Stimulated activated CD4-positive, alpha-beta T cell treated with anti-CD3 and anti-CD28 coated beads, Interleukin-2, amount 100 ng/mL, for 4 hours (primary cell): ENCODE results near the gene TTBK2.
"Not testable (repeated sequence)": the region's sequence is repeated elsewhere in the genome, so short reads cannot be mapped to it uniquely, and the experiment has no call there.

Experiments used
- DNase-seq: peaks from one replicate; pipeline ENCODE4 v3.0.0-alpha.2; 2020; ENCODE audit warnings: low read depth

The TTBK2 gene

DNA sequence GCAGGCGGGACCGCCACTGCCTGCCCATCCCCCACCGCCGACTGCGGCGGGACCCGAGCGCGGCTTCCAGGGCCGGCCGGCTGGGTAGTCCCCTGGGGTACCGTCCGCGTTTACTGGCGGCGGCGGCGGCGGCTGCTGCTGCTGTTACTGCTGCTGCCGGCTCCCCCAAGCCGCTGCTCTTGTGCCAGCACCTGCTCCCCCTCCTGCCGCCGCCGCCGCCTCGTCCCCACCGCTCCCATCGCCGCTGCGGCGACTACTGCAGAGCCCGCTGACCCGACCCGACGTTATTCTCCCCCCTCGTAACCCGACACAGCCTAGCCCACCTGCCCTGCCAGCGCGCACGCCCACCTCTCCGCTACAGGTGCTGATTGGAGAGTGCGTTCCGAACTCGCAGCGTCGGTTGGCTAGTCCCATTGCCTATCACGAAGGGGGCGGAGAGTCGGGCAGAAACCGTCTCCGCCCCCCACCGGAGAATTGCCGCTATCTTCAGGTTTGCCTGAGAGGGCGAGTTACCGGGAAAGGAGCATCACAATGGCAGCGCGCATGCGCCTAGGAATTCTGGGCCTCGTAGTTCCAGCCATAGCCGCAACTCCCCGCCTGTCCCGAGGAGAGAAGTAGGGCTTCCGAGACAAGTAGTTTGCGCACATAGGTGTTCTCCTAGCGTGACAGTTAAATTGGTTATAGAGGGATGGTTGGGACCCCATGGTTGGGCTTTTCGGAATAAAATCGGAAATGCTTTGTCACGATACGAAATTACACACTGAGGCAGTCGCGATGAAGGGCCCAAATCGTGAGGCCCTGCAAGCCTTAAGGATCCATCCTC lies at the start of gene TTBK2:
Gene TTBK2 (minus strand): TSS at position 260 of the 823 bp plus-strand sequence. CDS start 42,161 bp downstream, outside the sequence.
- DNase-seq = peak; percentile 98

DNA sequence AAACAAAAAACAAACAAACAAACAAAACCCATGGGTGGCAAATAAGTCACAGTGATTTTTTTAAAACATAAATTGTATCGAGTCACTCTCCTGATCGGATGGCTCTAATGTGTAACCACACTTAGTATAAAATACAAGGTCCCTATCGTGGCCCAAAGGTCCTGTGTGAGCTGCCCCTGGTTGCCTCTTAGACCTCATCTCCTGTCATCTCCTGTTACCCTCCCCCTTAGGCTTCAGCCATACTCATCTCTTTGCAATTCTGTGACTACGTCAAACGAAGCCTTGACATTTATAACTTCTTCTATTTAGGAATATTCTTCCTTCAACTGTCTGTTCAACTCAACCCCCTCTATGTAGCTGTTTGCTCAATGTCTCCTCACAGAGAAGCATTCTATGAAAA lies 43.9 kb upstream of the TTBK2 start:
- DNase-seq = no peak

DNA sequence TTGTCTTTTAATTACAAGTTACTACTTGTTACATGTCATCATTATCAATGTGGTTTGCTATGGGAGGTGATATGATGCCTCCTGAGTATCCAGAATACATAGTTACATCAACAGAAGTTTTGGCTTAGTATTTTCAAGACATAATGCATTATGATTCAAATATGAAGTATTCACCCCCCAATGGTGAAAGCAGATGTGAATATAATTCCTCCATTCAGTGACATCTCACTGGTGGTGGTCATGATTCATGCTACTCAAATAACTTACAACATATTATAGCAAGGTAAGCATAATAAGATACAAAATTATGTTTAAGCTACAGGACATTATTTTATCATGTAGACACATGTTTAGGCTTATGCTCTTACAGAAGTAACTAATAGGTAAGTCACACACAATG lies 34.9 kb upstream of the TTBK2 start:
- no peak for DNase-seq

DNA sequence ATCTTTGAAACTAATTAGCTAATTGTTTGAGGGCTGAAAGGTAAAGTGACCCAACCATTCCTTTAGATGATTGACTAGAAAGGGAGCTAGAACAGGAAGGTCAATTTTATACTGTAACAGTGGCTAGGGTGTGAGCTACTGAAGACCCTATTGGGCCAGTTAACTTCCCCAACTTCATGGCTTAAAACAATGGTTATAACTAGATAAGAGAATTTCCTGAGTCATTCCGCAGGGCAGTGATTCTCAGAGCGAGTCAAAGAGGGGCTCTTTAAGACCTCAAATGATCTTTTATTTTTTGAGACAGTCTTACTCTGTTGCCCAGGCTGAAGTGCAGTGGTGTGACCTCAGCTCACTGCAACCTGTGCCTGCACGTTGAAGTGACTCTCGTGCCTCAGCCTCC lies 33.7 kb upstream of the TTBK2 start:
- no peak for DNase-seq

DNA sequence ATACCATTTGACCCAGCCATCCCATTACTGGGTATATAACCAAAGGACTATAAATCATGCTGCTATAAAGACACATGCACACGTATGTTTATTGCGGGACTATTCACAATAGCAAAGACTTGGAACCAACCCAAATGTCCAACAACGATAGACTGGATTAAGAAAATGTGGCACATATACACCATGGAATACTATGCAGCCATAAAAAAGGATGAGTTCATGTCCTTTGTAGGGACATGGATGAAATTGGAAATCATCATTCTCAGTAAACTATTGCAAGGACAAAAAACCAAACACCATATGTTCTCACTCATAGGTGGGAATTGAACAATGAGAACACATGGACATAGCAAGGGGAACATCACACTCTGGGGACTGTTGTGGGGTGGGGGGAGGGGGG lies 28.3 kb upstream of the TTBK2 start:
- not testable (repeated sequence) for DNase-seq

DNA sequence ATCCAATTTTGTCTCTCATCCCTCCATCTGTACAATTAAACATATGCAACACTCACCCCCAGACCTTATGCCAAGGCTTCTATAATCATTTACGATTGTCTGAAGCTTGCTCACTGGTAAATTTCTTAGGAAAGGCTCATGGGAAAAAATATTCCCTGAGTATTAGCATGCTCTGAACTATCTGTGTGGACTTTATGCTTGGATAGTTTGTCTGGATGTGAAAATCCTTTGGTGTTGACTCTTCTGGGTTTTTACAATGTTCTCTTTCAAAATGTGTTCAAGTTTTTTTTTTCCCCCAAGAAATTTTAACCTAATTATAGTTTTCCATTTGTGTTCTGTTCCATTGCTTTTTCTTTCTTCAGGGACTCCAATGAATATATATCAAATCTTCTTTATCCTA lies 19.9 kb upstream of the TTBK2 start:
- no peak for DNase-seq

DNA sequence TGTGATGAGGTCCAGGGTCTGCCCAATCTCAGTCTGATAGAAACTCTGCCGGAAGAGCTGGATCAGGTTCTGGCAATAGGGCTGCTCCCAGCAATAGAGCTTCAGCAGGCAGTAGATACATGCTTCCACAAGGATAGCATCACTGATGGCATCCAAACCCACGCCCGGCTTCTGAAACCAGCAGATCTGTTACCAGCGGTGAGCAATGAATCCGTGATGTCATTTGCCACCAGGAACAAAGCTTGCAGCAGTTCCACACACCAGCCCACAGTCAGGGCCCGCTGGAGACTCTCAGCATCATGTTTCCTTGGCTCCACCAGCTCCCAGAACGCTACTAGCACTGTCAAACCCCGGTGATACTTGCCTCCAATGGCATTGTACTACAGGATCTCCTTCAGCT lies 19.3 kb upstream of the TTBK2 start:
- DNase-seq = no peak

DNA sequence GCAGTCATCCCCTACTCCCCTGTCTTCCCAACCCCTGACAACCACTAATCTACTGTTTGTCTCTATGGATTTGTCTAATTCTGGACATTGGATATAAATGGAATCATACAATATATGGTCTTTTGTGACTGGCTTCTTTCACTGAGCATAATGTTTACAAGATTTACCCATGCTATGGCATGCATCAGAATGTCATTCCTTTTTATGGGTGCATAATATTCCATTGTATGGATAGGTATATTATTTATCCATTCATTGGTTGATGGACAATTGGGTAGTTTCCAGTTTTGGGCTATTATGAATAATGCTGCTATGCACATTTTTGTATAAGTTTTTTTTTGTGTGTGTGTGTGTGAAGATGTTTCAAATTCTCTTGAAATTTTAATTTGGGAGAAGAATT lies 16.6 kb upstream of the TTBK2 start:
- no peak for DNase-seq

DNA sequence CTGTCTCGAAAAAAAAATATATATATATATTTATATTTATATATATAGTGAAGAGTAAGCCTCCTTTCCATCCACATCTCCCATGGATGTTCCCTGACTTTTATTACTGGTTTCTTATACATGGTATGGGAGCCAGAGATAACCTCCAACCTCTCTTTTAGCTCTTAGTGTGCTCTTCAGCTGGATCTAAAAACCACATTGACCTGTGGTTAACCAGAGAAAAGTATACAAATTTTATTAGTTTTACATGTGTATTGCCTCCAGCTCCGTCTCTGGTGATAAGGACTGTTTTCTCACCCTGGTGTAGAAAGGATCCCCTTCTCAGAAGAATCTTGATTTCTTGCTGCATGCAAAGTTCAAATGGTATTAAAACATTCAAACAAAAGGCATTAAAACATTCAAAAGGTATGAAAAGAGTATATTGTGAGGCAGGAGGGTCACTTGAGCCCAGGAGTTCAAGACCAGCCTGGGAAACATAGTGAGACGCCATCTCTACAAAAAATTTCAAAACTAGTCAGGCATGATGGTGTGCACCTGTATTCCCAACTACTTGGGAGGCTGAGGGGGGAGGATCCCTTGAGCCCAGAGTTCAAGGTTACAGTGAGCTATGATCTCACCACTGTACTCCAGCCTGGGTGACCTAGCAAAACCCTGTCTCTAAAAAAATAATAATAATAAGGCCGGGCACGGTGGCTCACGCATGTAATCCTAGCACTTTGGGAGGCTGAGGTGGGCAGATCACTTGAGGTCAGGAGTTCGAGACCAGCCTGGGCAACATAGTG lies 13.5 kb upstream of the TTBK2 start:
- DNase-seq = no peak

DNA sequence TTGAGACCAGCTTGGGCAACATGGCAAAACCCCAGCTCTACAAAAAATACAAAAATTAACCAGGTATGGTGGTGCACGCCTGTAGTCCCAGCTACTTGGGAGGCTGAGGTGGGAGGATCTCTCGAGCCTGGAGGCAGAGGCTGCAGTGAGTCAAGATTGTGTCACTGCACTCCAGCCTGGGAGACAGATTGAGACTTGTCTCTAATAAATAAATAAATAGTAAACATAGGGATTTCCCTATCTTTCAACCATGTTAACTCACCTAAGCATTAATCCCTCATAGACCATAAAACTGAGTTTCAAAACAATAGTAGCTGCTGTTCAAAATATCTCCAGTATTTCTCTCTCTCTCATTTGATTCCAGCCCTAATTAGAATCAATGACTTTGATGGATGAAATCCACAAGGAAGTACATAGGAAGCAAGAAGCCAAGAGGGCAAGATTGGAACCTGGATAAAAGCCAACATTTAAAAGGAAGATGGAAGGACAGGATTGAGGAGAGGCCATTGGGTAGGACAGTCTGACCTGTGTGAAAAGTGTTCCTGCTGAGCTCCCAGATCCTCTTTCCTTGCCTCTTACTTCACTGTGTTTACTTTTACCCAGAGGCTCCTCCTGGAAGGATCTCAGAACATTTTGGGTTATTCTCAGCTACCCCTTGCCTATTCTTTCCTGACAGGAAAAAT lies 12.4 kb upstream of the TTBK2 start:
- no peak for DNase-seq

DNA sequence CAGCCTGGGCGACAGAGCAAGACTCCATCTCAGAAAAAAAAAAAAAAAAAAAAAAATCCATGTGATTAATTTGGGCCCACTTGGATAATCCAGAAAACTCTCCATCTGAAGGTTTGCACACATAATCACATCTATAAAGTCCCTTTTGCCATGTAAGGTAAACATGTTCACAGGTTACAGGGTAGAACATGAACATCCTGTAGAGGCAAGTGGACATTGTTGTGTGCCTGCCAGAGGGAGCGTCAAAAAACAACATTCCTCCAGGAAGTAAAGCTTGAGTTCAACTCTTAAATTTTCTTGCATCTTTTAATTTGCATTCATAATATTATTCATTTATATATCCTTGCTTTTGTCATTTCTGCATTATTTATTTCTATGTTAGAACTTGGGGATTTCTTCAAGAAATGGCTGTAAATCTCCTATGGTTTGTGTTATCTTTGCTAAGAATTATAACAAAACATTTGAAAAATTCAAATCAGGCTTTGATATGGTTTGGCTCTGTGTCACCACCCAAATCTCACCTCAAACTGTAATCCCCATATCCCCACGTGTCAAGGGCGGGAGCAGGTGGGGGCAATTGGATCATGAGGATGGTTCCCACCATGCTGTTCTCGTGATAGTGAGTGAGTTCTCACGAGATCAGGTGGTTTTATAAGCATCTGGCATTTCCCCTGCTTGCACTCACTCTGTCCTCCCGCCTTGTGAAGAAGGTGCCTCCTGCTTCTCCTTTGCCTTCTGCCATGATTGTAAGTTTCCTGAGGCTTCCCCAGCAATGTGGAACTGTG lies 11.3 kb upstream of the TTBK2 start:
- DNase-seq = no peak

DNA sequence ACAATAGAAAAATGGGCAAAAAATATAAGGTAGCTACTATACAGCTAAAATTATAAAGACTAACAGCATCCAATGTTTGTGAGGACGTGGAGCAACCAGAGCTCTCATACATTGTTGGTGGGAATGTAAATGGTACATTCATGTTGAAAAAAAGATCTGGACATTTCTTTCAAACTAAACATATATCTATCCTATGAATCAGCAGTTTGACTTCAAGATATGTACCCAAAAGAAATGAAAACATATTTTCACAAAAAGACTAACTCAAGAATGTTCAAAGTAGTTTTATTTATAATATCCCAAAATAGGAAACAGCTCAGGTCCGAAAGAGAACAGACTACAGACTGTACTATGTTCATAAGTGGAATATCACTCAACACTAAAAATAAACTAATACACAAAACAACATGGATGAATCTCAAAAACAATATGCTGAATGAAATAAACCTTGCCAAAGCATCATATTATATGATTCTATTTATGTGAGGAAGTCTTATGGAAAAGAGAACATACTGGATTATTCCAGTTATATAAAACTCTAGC lies 8.8 kb upstream of the TTBK2 start:
- no peak for DNase-seq

DNA sequence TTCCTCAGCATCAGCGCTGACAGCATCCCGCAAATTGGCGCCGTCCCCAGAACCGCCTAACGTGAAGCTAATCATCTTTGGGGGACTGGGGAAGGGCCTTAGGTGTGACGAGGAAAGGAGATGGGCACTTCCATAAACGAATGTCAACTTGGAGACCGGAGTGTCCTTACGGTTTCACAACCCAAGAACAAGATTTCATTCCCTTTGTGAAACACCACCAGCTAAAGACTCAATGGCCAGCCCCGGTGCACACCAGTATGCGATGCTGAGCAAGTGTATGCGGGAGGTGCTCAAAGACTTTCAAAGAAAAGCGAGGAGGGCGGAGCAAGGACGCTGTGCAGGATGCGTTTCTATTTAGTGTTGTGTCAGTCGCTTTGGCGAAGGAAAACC lies 759 bp upstream of the TTBK2 start:
- peak; percentile 24 for DNase-seq

DNA sequence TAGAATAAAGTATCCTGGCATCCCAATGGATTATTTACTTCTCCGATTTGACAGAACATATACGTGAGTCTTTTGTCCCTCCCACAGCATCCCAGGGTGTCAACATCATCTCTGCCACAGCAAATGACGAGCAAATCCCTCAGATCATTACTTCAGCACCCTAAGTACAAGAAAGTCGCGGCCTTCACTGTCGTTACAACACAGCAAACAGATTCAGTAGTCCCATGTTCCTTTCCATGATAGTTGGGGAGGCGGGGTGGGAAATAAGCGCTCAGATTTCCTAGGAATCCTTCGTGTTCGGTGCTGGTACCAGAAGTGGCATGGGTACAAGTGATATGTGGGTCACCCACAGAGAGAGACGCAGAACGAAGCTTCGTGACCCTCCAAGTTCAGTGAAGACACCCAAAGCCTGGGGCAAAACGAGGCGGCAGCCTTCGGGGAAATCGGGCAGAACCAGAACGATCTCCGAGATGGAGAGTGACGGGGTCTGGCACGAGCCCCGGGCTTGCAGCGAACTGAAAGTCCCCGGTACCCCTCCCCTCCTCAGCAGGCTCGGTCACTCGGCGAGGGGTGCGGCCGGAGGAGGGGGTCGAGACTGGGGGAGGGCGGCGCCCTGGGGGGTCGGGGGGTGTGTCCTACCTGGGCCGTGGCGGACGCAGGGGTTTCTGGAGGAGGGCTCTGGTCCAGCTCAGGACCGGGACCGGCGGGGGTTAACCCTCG lies 619 bp downstream of the TTBK2 start:
- peak; percentile 11 for DNase-seq

DNA sequence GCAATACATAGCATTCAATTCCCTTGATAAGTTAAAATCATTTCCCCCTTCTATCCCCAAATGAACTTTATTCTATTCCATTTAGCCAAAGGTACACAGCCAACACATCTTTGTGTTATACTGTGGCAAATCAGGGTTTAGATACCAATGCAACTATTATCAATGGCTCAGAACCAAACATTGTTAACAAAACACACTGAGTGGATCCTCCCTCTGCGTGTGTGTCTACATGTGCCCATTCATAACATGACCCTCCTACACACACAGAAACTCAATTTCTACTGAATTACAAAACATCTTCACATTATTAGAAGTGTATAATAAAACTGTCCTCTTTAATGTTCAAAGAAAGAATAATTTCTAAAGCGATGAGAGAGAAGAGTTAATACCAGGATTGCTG lies 1.3 kb downstream of the TTBK2 start:
- DNase-seq = no peak

DNA sequence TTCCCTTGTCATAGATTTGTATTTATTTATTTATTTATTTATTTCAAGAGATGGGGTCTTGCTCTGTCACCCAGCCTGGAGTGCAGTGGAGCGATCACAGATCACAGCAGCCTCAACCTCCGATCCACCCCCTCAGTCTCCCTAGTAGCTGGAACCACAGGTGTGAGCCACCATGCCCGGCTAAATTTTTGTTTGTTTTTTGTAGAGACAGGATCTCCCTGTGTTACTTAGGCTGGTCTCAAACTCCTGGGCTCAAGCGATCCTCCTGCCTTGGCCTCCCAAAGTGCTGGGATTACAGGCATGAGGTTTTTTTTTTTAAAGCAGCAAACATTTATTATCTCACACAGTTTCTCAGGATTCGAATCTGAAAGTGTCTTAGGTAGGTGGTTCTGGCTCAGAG lies 2.5 kb downstream of the TTBK2 start:
- DNase-seq = no peak

DNA sequence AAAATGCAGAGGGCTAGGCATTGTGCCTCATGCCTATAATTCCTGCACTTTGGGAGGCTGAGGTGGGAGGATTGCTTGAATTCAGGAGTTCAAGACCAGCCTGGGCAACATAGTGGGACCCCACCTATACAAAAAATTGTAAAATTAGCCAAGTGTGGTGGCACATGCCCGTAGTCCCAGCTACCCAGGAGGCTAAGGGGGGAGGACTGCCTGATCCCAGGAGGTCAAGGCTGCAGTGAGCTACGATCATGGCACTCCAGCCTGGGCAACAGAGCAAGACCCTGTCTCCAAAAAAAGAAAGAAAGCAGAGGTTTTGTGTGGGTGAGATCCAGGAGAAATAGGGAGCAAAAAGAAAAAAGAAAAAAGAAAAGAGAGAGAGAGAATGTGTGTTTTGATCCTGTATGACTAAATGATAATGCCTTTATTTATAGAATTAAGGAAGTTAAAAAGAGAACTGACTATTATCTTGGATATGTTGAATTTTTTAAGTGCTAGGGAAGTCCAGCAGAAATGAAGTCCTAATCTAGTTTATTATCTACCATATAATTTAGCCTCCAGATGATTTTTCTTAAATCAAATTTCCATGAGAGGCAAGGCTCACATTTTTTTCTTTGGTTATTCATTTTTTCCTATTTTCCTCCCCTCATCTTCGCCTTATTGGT lies 4.8 kb downstream of the TTBK2 start:
- DNase-seq = no peak

DNA sequence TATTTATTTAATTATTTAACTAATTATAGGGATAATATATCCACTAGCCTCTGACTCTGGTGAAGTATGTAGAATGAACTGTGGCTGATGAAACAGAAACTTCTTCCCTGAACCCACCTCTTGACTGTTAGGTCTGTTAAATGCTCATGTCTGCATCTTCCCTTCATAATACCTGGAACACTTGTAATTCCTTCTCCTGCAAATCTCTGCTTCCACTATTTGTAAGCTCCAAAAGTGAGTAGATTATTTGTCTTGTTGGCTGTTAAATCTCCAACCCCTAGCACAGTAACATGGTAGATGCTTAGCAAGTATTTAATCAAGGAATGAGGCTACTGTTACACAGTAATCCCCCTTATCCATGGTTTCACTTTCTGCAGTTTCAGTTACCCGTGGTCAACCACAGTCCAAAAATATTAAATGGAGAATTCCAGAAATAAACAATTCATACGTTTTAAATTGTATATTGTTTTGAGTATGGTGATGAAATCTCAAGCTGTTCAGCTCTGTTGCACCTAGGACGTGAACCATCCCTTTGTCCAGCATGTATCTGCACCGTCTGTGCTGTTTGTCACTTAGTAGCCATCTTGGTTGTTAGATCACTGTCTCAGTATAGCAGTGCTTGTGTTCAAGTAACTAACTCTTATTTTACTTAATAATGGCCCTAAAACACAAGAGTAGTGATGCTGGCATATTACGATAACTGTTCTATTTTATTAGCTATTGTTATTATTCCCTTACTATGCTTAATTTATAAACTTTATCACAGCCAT lies 5.7 kb downstream of the TTBK2 start:
- DNase-seq = no peak

DNA sequence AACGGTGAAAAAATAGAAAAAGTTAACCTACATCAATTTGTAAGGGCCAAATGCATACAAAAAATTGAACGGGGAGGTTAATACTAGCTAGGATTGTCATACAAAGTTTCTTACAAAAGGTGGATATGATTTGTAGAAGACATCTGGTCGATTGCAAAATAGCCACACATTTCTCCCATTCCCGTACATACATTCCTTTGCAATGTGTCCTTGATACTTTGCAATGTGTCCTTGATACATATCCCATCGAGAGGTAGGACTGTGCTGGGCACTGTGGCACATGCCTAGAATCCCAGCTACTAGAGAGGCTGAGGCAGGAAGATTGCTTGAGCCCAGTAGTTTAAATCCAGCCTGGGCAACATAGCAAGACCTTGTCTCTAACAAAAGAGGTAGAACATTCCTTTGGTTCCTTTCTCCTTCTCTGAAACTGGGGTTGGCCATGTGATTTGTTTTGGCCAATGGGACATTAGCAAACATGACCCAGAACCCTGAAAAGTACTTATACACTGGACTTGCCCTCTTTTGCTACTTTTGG lies 9.5 kb downstream of the TTBK2 start:
- no peak for DNase-seq

DNA sequence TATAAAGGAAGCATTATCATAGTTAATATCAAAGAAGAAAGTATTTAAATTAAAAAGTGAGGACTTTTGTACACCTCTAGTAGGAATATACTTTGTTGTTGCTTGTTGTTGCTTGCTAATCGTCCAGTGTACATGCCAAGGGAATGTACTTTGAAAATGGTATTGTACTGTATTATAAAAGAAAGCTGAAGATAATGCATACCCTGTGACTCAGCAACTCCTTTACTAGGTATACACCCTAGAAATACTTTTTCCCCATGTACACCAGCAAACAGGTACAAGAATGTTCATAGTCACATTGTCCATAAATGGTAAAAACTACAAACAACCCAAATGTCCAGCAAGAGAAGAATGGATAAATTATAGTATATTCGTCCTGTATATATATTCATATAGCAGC lies 12.0 kb downstream of the TTBK2 start:
- DNase-seq = no peak
